ENCODE data around the gene ATF2.

ATF2 gene

DNA sequence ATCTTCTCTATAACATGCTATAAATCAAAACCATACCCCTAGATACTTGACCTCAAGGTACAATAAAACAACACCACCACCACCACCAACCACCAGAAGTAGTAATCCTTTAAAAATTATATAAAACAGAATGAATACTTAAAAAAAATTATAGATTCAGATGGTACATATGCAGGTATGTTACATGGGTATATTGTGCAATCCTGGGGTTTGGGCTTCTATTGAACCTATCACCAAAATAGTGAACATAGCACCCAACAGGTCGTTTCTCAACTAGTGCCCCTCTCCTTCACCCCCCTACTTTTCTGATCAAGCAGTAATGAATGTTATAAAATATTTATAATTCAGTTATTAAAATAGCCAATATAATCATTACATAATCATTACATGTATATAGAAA lies 91.7 kb downstream of the ATF2 start:
- DNase-seq = no peak

DNA sequence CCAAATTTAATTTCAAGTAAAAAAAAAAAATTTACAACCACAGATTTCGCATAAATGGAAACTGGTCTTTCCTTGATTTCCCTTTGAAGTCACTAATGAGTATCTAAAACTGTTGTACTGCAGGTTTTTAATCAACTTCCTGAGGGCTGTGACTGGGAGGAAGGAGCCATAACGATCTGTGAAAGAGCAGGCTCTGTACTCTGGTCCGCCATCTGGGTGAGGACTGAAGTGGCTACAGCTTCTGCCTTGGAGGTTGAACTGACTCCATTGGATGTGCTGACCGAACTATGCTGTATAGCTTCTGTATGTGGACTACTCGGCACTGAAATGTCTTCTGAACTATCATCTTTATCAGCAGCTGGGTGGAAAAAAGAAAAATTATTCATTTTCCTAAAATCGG lies 93.5 kb downstream of the ATF2 start:
- DNase-seq = no peak

GRCh38 chr2:175068534-175068933 lies 99.5 kb downstream of the ATF2 start:
- DNase-seq = no peak

- no peak for DNase-seq
These were observed 101.6 kb downstream of the ATF2 start for GRCh38 chr2:175066411-175066810.

DNA sequence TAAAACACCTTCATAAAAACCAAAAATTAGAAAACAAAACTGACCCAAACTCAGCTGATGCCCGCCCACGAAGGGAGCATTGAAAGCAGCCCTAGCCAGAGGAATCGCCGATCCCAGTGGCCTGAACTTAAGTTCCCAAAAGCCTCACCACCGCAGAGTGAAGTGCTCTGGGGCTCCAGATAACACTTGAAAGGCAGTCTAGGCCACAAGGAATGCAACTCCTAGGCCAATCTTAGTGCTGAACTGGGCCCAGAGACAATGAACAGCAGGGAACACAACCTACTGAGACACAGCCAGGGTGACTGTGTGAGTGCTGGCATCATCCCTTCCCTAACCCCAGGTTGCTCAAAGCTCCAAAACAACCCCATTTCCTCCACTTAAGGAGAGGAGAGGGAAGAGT lies 103.2 kb downstream of the ATF2 start:
- DNase-seq = no peak

DNA sequence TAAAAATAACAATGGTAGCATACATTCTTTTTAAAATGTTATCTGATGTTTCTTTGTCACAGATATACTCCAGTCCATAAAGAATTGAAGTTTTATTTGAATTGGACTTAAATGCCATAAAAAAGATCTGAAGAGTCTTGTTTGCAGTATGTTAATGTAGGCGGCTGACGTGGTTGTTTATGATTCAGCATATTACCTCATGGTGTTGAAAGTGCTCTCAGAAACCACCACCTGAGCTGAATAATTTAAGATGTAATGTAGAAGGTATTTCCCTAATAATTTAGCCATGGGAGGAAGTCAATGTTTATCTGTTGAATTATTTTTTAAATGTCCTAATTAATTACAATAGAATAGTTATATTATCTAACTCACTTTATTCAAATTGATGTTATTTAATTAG lies 104.3 kb downstream of the ATF2 start:
- DNase-seq = no peak

GRCh38 chr2:175062787-175063585 lies 105.0 kb downstream of the ATF2 start:
- no peak for DNase-seq

- no peak for DNase-seq
These were observed 110.8 kb downstream of the ATF2 start for GRCh38 chr2:175057078-175057685.

- no peak for DNase-seq
These were observed 112.0 kb downstream of the ATF2 start for GRCh38 chr2:175055993-175056392.

- no peak for DNase-seq
These were observed 113.7 kb downstream of the ATF2 start for GRCh38 chr2:175054340-175054739.

GRCh38 chr2:175049661-175050060 lies 118.3 kb downstream of the ATF2 start:
- DNase-seq = no peak

DNA sequence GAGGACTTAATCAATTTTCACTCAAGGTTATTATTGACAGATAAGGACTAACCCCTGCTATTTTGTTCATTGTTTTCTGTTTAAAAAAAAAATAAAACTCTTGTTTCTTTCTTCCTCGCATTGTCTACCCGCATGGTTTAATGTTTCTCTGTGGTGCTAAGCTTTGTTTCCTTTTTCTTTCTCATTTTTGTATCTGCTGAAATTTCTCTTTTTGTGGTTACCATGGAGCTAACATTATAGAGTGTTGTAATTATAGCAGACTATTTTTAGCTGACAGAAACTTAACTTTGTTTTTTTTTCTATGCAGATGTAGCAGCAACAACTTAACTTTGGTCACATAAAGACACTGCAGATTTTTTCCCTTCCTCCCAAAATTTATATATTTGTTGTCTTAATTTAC lies 119.7 kb downstream of the ATF2 start:
- no peak for DNase-seq

GRCh38 chr2:175039490-175039889 lies 128.5 kb downstream of the ATF2 start:
- no peak for DNase-seq

GRCh38 chr2:175039031-175039430 lies 129.0 kb downstream of the ATF2 start:
- DNase-seq = no peak

DNA sequence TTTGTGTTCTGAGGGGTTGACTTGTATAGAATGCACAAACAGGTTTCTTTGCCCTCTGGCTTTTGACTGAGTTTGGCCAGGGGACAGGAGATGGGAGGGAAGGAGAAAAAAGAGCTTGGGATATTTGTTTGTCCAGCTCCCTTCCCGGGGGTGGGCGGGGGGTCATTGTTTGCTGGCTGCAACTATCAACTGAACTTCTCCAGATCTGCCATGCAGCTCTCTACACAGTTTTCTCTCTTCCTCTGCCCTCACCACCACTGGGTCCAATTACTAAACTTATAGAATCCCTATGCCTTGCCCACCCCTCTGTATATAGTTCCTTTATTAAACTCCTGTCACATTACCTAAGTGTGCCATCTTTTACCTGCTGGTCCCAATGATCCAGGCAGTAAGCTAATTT lies 130.1 kb downstream of the ATF2 start:
- DNase-seq = no peak

DNA sequence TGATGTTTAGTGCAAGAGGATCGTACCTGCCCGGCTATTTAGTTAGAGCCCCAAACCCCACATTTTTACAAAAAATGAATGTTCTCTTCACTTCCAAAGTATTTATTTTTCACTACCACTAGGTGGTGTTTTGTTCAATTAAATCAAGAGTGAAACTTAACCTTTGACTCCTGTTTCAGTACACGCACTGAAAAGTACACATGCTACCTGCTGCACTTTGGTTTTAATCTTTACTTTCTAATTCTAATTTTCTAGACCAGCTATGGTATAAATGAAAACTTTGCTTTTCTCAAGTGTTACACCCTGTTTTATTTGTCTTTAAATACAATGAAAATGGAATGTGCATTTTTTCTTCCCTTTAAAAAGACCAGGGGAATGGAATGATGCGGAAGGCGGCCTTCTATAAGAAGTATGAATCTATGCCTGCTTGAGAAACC lies 131.4 kb downstream of the ATF2 start:
- no peak for DNase-seq

DNA sequence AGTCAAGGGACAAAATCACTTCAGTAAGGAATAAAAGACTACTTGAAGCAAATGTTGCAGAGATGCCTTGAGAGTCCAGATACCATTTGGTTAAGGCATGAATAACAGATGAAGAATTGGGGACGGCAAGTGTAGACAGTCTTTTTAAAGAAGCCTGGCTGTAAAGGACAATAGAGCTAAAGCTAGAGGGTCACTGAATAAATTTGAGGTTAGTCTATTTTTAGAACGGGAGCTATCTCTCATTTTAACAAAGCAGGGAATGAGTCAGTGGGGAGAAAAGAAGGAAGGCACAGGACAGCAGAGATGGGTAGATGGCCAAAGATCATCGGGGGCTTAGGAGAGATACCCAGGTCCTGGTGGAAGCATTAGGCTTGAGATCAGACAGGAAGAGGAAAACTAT lies 132.2 kb downstream of the ATF2 start:
- DNase-seq = no peak

DNA sequence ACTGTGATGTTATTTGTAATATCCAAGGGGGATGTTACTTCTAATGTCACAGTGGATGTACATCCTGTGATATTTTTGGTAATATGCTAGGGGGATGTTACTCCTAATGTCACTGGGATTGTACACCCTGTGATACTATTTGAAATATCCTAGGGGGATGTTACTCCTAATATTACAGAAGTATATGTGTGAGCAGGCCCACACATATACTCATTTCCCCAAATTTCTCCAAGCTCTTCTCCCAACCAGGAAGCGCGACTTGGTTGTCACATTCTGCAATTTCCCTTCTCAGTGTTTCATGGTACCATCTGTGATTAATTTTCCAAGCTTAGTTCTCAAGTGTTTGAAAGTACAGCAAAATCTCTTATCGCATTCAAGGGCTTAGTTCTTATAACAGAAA lies 133.3 kb downstream of the ATF2 start:
- DNase-seq = no peak

DNA sequence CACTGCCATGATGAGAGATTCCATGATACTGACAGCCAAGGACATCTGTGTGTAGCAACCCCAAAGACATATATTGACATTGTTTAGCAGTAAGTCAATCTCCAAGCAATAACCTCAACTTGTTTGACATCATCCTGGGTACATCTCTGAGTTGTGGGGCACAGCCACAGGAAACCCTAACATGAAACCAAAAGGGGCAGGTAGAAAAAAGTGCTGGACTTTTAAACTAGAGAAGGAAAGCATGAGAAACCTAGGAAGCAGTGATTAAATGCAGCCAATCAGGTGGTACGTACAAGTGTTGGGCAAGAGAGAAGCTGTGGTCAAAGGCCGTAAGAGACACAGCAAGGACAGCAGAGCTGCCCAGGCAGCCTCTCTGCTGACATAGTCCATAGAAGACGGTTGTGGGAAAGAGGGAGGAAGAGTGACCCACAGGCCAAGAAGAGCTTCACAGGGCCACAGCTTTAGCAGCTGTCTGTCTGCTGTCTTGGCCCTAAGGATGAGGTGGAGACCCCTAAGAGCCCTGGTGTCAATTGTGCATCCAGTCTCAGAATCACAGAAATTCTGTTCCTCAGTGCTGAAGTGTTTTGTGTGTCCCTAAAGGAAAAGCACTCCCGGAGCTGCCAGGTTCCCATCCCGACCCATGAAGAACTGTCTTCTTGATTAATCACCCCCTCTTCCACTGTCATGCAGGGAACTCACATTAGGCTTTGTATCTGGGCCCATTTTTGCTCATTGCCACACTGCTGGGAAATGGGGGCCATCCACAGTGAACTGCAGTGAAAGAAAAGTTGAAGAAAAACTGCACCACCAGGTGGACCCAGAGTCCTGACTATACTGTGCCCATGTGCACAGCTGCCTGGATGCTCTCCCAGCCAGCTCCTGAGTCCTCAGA lies 137.4 kb downstream of the ATF2 start:
- no peak for DNase-seq

- DNase-seq = no peak
These were observed 140.2 kb downstream of the ATF2 start for GRCh38 chr2:175027755-175028154.

DNA sequence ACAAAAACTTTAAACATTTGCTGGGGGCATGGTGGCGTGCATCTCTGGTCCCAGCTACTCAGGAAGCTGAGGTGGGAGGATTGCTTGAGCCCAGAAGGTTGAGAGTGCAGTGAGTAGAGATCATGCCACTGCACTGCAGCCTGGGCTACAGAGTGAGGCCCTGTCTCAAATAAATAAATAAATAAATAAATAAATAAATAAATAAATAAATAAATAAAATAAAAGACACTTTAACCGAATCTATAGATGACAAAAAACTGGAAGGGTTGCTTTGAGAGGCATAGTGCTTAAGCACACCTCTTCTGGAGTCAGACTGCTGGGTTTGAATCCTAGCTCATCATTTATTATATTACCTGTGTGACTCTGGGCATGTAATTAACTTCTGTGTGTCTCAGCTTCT lies 141.6 kb downstream of the ATF2 start:
- DNase-seq = no peak

GRCh38 chr2:175025946-175026345 lies 142.1 kb downstream of the ATF2 start:
- DNase-seq = no peak

GRCh38 chr2:175025233-175025632 lies 142.8 kb downstream of the ATF2 start:
- DNase-seq = no peak

GRCh38 chr2:175022923-175023322 lies 145.1 kb downstream of the ATF2 start:
- DNase-seq = no peak

Measured in stimulated activated CD4-positive, alpha-beta T cell treated with anti-CD3 and anti-CD28 coated beads, Interleukin-4, amount 100 ng/mL, for 24 hours (primary cell).